Measurements from ENCODE around the gene DRC1. TPM values are rescaled to one million over a fixed set of nuclear protein-coding genes. Genes with fewer than 3 reads are reported as not detected.
A peak's percentile ranks its signal among the peaks of the same experiment; 100 is the strongest.

The DRC1 gene
- polyA plus RNA-seq, 3 donors from 2014 or later, result not detected

DNA sequence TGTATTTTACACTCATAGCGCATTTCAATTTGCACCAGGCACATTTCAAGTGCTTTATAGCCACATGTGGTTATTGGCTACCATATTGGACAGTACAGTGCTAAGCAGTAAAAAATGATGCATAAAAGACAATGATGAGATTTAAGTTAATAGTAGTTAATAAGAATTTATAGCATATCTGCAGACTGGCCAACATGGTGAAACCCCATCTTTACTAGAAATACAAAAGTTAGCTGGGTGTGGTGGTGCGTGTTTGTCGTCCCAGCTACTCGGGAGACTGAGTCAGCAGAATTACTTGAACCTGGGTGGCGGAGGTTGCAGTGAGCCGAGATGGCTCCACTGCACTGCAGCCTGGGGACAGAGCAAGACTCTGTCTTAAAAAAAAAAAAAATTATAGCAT, 9.7 kb downstream of the DRC1 start:
- no peaks in the 10 kb centered on the region for H3K36me3 Mint-ChIP-seq
- no peak for DNase-seq
- H3K4me3 Mint-ChIP-seq, result peak overlapping the region in 3 of 5 donors; percentile 64 to 79 (median 76)
- H3K4me1 Mint-ChIP-seq, result peaks cover 10 to 11% of the 10 kb centered on the region in 2 donors
- H3K27me3 Mint-ChIP-seq (ENCODE audit: low read depth in 3 of 3), result peaks cover 2 to 4% (median 2%) of the 10 kb centered on the region in 3 donors
- no peak overlapping the region for H3K27ac Mint-ChIP-seq
- H3K9me3 Mint-ChIP-seq, result no peaks in the 10 kb centered on the region

DNA sequence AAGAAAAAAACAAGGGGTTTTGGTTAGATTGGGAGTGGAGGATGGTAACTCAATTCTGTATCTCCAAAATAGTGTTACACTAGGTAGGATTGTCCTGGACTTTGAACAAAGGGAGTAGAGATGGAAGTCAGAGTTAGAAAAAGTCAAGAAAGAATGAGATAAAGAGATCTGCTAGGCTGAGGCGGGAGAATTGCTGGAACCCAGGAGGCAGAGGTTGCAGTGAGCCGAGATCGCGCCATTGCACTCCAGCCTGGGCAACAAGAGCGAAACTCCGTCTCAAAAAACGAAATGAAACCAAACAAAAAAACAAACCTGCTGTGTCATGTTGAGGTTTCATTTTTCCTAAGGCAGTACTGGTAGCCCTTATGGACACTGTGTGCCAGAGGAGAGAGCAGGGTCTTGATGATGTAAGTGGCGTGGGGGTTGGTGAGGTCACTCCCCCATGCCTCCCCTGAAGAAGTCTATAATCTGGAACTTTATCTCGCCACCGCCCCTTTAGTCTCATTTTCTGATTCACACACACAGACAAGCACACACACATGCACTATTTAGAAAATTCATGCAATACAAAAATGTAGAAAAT, 10.5 kb downstream of the DRC1 start:
- peaks cover 10 to 11% of the 10 kb centered on the region in 2 donors for H3K4me1 Mint-ChIP-seq
- peak overlapping the region in 2 of 6 donors; percentile 2 to 58 for H3K27ac Mint-ChIP-seq
- H3K27me3 Mint-ChIP-seq (ENCODE audit: low read depth in 3 of 3), result peaks cover 2 to 5% (median 4%) of the 10 kb centered on the region in 3 donors
- no peaks in the 10 kb centered on the region for H3K36me3 Mint-ChIP-seq
- H3K4me3 Mint-ChIP-seq, result peak overlapping the region; percentile 61 to 79 (median 67)
- H3K9me3 Mint-ChIP-seq, result no peaks in the 10 kb centered on the region
- DNase-seq, result no peak

DNA sequence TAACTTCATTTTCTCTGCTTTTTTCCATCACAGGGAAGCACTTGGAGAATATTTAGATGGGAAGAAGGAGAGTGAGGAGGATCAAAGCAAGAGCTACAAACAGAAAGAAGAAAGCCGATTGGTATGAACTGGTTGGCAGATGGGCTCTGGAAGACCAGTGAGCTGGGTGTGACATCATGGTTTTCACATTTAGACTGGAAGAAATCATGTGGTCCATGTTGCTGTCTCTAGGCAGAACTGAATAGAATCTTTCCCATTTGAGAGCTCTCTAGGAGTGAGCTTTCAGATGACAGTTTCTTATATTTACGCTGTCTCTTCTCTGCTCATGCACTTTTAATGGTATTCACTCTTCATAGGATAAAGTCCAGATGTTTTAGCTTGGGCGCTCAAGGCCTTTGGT, 12.6 kb downstream of the DRC1 start:
- Mint-ChIP-seq H3K36me3 (no peaks in the 10 kb centered on the region), H3K27me3 (ENCODE audit: low read depth in 3 of 3) (peaks cover 0 to 5% (median 2%) of the 10 kb centered on the region in 3 donors), H3K9me3 (no peaks in the 10 kb centered on the region), H3K27ac (no peak overlapping the region), H3K4me3 (no peak overlapping the region), H3K4me1 (peaks cover 10 to 11% of the 10 kb centered on the region in 2 donors)
- no peak for DNase-seq

DNA sequence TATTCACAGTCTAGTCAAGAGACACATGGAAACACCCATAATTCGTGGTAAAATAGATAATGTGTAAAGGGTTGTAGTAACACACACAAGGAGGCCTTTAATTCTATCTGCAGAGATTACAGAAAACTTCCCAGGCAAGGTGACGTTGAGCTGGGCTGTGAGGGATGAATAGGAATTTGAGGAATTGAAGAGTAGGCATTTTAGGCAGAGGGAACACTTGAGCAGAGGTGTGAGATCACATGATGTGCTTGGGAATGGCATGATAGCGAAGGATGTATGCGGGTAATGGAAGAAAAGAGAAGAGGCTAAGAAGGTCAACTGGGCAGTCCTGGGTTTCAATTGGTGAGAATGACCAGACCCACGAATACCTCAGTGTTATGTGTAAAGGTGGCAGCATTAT, 20.2 kb downstream of the DRC1 start:
- no peaks in the 10 kb centered on the region for H3K9me3 Mint-ChIP-seq
- DNase-seq, result no peak
- no peaks in the 10 kb centered on the region for H3K36me3 Mint-ChIP-seq
- no peaks in the 10 kb centered on the region for H3K4me1 Mint-ChIP-seq
- H3K4me3 Mint-ChIP-seq, result no peak overlapping the region
- H3K27me3 Mint-ChIP-seq (ENCODE audit: low read depth in 3 of 3), result peaks cover 0 to 6% (median 1%) of the 10 kb centered on the region in 3 donors
- no peak overlapping the region for H3K27ac Mint-ChIP-seq

DNA sequence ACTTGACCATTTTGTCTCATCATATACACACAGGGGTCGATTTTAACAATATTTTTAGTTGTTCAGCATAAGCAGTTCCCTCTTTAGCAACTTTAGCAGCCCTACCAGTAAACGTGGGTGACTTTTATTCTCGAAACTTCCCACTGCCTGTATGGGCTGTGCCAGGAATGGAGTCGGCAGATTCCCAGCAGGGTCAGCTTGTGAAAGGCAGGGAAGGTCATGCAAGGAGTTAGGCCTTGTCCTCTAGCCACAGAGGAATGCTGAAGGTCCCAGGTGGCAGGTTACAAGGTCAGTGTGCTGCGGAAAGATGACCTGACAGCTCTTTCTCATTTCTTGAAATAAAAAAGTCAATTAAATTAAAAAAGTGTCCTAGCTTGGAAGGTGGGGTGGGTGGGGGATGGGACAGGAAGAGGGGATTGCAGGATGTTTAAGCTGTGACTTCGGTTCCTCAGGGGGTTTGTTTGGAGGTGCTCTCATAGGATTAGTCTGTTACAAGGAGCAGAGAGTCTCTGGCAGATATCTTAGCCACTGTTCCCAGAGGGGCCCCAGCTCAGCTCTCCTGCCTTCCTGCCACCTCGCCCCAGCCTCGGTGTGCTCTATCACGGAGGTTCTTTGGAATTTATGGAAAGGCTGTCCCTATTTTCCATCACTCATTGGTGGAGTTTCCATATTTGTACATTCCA, 21.4 kb downstream of the DRC1 start:
- Mint-ChIP-seq H3K4me3 (no peak overlapping the region), H3K9me3 (no peaks in the 10 kb centered on the region), H3K27me3 (ENCODE audit: low read depth in 3 of 3) (peaks cover 0 to 5% (median 1%) of the 10 kb centered on the region in 3 donors), H3K27ac (no peak overlapping the region), H3K36me3 (no peaks in the 10 kb centered on the region), H3K4me1 (no peaks in the 10 kb centered on the region)
- no peak for DNase-seq

DNA sequence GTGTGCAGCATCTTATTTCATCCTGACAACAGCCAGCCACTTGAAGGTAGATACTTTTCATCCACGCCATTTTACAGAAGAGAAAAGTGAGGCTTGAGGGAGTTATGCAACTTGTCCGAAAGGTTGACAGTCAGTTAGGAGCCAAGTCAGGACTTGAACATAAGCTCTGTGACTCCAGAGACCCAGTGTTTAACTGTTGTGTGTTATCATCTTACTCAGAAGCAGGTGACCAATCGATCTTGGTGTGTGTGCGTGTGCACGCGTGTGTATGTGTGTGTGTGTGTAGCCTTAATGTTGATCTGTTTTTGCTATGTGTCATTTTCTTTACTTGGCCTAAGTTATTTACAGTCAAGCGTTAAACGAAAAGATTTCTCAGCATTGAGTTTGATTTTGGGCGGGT, 22.0 kb downstream of the DRC1 start:
- no peak for DNase-seq
- no peak overlapping the region for H3K4me3 Mint-ChIP-seq
- no peak overlapping the region for H3K27ac Mint-ChIP-seq
- H3K36me3 Mint-ChIP-seq, result no peaks in the 10 kb centered on the region
- no peaks in the 10 kb centered on the region for H3K9me3 Mint-ChIP-seq
- H3K4me1 Mint-ChIP-seq, result no peaks in the 10 kb centered on the region
- H3K27me3 Mint-ChIP-seq (ENCODE audit: low read depth in 3 of 3), result peaks cover 0 to 5% (median 1%) of the 10 kb centered on the region in 3 donors

DNA sequence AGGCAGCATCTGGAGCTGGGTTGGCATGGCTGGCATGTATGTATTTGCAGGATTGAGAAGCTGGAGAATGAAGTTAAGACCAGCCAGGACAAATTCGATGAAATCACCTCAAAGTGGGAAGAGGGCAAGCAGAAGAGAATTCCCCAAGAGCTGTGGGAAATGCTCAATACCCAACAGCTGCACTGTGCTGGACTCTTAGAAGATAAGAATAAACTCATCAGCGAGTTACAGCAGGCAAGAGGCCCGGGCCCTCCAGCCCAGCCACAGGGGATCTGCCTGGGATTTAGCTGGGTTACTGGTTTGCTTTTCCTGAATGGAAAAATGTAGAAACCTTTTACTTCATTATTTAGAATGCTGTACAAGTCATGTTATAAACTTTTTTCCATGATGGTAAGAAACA, 22.5 kb downstream of the DRC1 start:
- Mint-ChIP-seq H3K27me3 (ENCODE audit: low read depth in 3 of 3) (peaks cover 0 to 5% (median 1%) of the 10 kb centered on the region in 3 donors), H3K36me3 (no peaks in the 10 kb centered on the region), H3K4me3 (no peak overlapping the region), H3K9me3 (no peaks in the 10 kb centered on the region), H3K27ac (peak overlapping the region in 1 of 6 donors; percentile 51), H3K4me1 (no peaks in the 10 kb centered on the region)
- no peak for DNase-seq

DNA sequence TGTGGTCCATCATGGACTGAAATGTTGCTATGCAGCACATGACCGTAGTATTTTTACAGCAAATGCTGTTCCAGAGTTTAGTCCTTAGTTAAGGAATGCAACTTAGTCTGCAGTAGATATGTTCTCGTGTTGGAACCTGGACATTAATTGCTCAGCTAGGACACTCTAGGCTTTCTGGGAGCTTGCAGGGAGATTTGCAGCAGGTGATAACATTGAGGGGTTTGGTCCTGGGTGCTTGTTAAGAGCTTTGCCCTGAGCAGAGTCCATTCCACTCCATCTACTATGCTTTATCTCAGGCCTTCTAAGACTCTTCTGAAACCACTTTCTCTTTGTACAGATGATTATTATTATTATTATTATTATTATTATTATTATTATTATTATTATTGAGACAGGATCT, 27.1 kb downstream of the DRC1 start:
- Mint-ChIP-seq H3K9me3 (no peaks in the 10 kb centered on the region), H3K27me3 (ENCODE audit: low read depth in 3 of 3) (peaks cover 1 to 7% (median 7%) of the 10 kb centered on the region in 3 donors), H3K4me1 (no peaks in the 10 kb centered on the region), H3K4me3 (no peak overlapping the region), H3K27ac (no peak overlapping the region), H3K36me3 (no peaks in the 10 kb centered on the region)
- no peak for DNase-seq

DNA sequence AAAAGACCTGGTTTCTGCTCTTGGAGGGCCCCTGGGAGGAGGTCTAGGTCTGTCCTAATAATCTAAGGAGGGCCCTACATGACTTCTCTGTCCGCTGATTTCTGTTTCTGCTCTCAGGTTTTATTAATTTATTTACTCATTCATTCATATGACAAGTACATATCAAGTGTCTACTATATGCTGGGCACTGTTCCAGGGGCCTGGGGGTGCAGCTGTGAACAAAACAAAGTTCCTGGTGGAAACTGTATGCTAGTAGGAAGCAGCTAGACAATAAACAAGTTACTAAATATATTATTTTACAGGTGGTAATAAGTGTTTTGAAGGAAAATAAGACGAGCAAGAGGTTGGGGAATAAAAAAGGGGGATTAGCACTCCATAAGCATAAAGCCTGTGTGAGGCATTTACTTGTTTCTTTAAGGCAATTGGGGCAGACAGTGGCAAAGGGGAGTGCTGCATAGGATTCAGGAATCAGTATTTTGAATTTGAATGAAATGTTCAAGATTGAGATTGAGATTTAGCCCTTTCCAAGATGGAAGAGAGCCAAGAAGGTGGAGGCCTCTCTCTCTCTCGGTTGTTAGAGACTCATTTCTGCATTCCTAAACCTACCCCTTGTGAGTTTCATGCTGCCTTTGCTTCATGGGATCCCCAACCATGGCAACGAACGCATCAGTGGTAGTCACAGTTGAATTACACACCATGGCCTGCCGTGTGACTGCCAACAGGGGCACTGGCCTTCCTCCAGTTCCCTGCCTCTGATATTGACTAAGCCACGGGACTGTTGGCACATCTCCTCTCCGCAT, 28.3 kb downstream of the DRC1 start:
- H3K4me3 Mint-ChIP-seq, result no peak overlapping the region
- H3K27me3 Mint-ChIP-seq (ENCODE audit: low read depth in 3 of 3), result peaks cover 1 to 7% (median 7%) of the 10 kb centered on the region in 3 donors
- no peaks in the 10 kb centered on the region for H3K4me1 Mint-ChIP-seq
- no peaks in the 10 kb centered on the region for H3K9me3 Mint-ChIP-seq
- no peaks in the 10 kb centered on the region for H3K36me3 Mint-ChIP-seq
- no peak overlapping the region for H3K27ac Mint-ChIP-seq
- DNase-seq, result no peak

DNA sequence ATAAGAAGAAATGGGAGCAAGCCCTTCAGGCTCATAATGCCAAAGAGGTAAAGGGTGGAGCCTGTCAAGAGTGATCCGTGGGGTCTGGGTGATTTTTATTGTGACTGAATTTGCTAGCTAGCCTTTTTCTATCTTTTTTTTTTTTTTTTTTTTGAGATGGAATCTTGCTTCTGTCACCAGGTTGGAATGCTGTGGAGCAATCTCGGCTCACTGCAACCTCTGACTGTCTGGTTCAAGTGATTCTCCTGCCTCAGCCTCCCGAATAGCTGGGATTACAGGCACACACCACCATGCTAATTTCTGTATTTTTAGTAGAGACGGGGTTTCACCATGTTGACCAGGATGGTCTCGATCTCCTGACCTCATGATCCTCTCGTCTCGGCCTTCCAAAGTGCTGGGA, 29.1 kb downstream of the DRC1 start:
- no peaks in the 10 kb centered on the region for H3K9me3 Mint-ChIP-seq
- no peak overlapping the region for H3K27ac Mint-ChIP-seq
- no peaks in the 10 kb centered on the region for H3K36me3 Mint-ChIP-seq
- no peaks in the 10 kb centered on the region for H3K4me1 Mint-ChIP-seq
- H3K4me3 Mint-ChIP-seq, result no peak overlapping the region
- peaks cover 1 to 7% (median 7%) of the 10 kb centered on the region in 3 donors for H3K27me3 Mint-ChIP-seq (ENCODE audit: low read depth in 3 of 3)
- no peak for DNase-seq

DNA sequence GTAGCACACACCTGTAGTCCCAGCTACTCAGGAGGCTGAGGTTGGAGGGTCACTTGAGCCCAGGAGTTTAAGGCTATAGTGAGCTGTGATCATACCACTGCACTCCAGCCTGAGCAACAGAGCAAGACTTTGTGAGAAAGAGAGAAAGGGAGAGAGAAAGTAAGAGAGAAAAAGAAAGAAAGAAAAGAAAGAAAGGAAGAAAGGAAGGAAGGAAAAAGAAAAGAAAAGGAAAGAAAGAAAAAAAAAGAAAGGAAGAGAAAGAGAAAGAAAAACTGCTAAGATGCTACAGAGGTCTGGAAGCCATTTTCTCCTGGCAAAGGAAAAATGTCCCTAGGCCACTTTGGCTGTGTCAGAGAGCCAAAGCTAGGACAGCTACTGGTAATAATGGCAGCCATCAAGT, 30.6 kb downstream of the DRC1 start:
- H3K27me3 Mint-ChIP-seq (ENCODE audit: low read depth in 3 of 3), result peaks cover 1 to 7% (median 7%) of the 10 kb centered on the region in 3 donors
- no peaks in the 10 kb centered on the region for H3K4me1 Mint-ChIP-seq
- no peak for DNase-seq
- no peaks in the 10 kb centered on the region for H3K36me3 Mint-ChIP-seq
- no peak overlapping the region for H3K4me3 Mint-ChIP-seq
- H3K9me3 Mint-ChIP-seq, result no peaks in the 10 kb centered on the region
- H3K27ac Mint-ChIP-seq, result no peak overlapping the region

DNA sequence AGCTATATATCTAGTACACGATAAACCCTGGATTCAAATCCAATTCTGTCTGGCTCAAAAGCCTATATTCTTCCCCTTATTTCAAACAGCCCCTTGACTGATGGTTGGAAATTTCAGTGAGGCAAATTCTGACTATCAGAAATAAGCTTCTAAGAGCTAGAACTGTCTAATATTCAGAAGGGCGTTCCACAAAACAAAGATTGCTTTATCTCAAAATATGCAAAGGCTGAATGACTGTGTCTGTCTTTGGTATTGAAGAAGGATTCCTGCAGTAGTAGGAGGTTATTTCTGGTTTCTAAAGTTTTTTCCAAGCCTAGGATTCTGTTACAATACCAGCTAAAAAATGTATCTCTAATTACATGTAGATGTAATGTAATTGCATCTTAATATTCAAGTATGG, 31.1 kb downstream of the DRC1 start:
- H3K36me3 Mint-ChIP-seq, result no peaks in the 10 kb centered on the region
- no peaks in the 10 kb centered on the region for H3K9me3 Mint-ChIP-seq
- DNase-seq, result no peak
- peaks cover 1 to 7% (median 7%) of the 10 kb centered on the region in 3 donors for H3K27me3 Mint-ChIP-seq (ENCODE audit: low read depth in 3 of 3)
- no peak overlapping the region for H3K4me3 Mint-ChIP-seq
- no peak overlapping the region for H3K27ac Mint-ChIP-seq
- no peaks in the 10 kb centered on the region for H3K4me1 Mint-ChIP-seq

DNA sequence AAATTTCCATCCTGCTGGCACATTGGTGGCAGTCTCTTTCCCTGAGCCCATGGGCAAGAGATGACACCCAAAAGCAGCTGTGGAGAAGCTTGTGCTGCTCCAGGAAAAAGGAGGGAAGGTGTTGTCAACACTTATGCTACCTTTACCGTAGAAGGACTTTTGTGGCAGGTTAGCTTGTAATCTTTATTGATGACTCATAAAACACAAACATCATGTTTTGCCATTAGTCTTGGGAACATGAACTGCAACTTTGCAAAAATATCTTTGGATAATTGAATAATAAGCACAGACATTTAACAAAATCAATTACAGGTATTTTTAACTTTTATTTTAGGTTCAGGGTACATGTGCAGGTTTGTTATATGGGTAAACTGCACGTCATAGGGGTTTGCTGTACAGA, 33.4 kb downstream of the DRC1 start:
- H3K27me3 Mint-ChIP-seq (ENCODE audit: low read depth in 3 of 3), result peaks cover 1 to 11% (median 2%) of the 10 kb centered on the region in 3 donors
- H3K27ac Mint-ChIP-seq, result no peak overlapping the region
- H3K9me3 Mint-ChIP-seq, result no peaks in the 10 kb centered on the region
- no peaks in the 10 kb centered on the region for H3K36me3 Mint-ChIP-seq
- no peak for DNase-seq
- H3K4me3 Mint-ChIP-seq, result no peak overlapping the region
- no peaks in the 10 kb centered on the region for H3K4me1 Mint-ChIP-seq

DNA sequence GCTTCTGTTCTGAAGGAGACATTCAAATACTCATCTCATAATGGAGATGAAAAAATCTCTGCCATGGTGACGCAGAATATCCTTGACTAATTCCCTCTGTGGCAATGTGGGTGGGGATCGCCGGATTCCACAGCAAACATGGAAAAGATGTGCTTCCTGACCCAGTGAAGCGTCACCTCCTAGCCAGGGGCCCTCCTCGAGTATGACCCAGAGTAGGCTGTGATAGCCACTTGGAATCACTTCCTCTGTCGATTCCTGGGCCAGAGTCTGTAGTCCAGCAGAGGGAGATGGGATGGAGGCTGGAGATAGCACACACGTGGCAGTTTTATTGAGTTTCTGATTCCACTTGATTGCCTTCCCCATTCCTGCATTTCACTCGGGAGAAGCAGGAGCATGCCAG, 36.8 kb downstream of the DRC1 start:
- DNase-seq, result no peak
- Mint-ChIP-seq H3K27ac (no peak overlapping the region), H3K9me3 (no peaks in the 10 kb centered on the region), H3K36me3 (no peaks in the 10 kb centered on the region), H3K27me3 (ENCODE audit: low read depth in 3 of 3) (peaks cover 0 to 4% (median 0%) of the 10 kb centered on the region in 3 donors), H3K4me3 (no peak overlapping the region), H3K4me1 (no peaks in the 10 kb centered on the region)

All from immature natural killer cell (primary cell).